HG02885 (cell line): ENCODE results near the gene COL4A1.

ENCODE experiments used
- ATAC-seq: cut with Tn5 transposase; IDR thresholded peaks from one replicate; pipeline ENCODE4 v1.9.1; 2021; ENCODE audit warnings: mild to moderate bottlenecking; ENCODE audit not compliant: unreplicated experiment, poor library complexity

Gene COL4A1

GRCh38 chr13:110229905-110230563 is 76.9 kb downstream of the COL4A1 start:
- no peak for ATAC-seq

DNA sequence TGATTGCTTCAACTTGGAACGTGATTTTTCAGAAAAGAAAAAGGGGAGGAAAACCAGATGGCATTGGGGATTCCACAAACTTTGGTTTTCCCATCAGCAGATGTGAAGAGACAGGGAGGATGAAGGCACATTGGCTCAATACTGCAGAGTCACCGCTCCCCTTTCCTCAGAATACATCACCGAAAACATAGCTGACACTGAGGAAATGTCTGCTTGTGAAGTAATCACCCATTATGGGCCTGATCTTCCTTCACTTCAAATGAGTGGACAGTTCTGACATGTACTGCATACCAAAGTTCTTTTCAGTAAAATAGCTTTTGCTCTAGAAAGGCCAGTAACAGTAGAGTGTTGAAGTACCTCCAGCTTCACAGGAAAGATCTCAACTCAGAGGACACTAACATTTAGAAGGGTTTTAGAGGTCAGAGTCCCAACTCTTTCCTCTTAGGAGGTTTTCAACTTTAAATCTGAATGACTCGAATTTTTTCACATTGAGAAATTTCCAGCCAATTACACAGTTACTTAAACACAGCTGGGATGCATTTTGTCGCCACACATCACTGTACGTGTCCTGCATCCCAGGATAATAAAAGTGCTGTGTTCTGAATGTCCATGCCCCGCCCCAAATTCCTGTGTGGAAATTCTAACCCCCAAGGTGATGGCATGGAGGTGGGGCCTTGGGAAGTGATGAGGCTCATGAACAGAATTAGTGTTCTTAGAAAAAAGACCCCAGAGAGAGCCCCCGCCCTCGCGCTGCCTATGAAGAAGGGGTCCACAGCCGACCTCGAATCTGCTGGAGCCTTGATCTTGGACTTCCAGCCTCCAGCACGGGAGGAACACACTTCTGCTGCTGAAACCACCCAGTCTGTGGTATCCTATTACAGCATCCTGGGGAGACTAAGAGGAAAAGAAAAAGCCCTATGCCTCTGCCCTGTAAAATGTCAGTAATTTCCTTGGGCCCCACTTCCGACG is 77.7 kb downstream of the COL4A1 start:
- ATAC-seq = no peak

DNA sequence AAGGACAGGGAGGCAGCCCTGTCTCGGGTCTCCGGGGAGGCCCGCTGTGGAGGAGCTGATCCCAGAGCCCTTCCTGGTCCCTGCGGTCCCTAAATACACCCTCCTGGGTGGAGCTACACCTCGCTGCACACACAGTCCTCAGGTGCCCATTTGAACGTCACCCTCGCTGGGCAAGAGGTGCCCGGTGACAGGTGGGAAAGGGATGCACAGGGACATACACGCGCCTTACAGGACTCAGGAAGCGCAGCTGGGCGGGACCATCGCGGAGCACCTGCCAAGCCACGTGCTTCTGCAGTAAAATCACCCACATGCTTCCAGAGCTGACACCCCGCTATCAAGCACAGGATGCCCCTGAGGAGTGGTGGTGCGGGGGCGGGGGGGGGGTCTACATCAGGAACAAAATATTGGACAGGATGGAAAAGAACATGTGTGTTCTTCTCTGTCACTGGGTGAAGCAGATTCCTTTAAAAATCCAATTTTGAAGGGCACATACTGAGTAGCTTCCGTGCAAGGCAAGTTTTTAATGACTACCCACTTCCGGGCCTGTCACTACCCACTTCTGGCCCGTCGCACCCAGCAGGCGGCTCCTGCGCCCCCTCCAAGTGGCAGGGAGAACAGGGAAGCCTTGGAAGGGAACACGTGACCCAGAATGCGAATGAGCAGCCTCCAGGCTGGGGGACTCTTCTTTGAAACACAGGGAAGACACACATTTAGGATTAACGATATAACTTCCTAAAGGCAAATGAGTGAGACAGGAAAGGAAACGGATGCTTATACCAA is 78.9 kb downstream of the COL4A1 start:
- ATAC-seq = no peak

DNA sequence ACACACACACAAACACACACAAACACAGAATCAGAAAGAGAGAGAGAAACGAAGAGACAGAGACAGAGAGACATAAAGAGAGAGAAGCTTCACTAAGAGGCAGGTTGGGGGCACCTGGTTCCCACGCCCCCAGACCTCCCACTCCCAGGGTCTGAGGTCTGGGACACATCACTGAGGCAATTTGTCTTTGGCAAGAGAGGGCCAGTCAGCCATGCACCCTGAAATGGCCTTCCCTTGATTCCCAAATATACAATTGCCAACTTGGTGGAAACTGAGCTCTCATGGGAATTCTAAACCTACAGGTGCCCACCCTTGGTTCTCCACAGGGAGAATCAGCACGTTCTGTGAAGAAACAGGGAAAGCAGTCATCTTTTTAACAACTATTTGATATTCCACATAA is 79.5 kb downstream of the COL4A1 start:
- ATAC-seq = no peak

- ATAC-seq = no peak
Measured at GRCh38 chr13:110225609-110226574, 81.1 kb downstream of the COL4A1 start.

- no peak for ATAC-seq
Measured at GRCh38 chr13:110225003-110225402, 82.0 kb downstream of the COL4A1 start.

DNA sequence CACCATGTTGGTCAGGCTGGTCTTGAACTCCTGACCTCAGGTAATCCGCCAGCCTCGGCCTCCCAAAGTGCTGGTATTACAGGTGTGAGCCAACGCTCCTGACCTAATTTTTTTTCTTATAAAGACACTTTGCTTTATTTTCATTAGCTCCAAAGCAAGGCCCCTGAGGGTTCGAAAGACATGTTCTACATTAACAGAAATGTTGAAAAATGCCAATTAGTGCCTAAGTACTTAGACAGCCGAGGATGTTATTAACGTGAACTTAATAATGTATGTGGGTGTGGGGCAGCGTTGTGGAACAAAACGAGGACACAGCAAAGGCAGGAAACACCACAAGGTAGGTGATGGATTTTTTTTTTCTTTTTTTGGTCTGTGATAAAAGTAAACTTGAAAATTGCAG is 82.4 kb downstream of the COL4A1 start:
- ATAC-seq = no peak

GRCh38 chr13:110221406-110222117 is 85.4 kb downstream of the COL4A1 start:
- ATAC-seq = no peak

DNA sequence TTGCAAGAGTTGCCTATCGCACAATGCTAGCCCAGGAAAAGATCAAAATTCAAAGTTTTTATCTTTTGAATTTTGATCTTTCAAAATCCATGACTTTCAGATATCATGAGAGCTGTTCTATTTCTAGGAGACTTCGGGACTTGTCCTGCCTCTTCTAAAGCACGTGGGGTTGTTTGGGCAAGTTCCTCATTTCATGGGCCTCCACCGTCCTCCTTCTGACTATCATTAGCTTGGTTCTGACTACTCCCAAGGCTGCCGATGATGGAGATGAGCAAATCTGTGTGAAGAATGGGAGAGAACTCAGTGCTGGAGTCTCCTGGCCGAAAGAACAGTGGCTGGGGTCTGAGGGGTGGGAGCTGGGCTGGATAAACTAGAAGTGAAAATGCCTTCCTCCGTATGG is 86.5 kb downstream of the COL4A1 start:
- no peak for ATAC-seq

- ATAC-seq = no peak
Measured at GRCh38 chr13:110218581-110219201, 88.3 kb downstream of the COL4A1 start.

GRCh38 chr13:110217811-110218210 is 89.1 kb downstream of the COL4A1 start:
- ATAC-seq = no peak

DNA sequence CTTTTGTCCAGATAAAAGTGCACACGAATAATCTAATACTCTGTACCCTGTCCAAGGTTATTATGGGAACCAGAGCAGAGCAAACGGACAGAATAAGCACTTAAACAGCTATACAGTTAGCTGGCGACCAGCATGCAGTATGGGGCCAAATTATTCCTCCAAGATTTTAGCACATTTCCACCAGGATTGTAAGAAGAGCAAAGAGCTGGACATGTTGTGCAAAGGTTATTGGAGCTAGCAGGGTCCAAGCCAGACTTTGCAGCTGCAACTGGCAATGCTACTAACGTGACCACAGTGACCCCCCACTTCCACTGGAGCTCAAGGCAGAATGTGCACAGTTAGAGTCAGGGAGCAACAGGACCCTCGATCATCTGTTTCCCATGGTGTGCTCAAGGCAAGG is 89.9 kb downstream of the COL4A1 start:
- no peak for ATAC-seq

DNA sequence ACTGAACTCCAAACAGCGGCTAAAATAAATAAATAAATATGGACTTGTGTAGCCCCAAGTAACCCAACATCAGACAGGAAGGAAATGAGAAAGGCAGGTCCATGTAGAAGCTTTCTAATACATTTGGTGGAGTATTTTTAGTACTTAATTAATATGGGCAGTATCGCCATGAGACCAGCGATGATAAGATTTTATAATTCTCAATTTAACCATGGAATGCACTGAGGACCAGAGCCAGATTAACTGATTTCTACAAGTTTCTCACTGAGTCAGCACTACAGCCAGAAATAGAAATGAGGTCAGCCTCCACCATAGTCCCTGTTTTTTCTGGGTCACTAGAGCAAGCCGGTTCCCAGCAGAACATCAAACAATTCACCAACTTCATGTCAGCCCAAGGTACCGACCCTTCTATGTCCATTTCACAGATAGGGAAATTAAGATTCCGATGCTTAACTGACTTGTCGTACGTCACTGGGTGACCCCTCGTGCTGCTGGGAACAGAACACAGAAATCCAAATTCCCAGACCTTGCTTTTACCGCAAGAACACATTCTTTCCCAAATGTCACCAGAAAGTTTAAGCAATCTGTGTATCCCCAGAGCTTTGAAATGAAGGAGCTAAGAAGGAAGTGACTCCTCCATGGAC is 90.4 kb downstream of the COL4A1 start:
- ATAC-seq = no peak

- ATAC-seq = no peak
Measured at GRCh38 chr13:110216006-110216397, 91.0 kb downstream of the COL4A1 start.

- ATAC-seq = no peak
Measured at GRCh38 chr13:110215606-110216005, 91.4 kb downstream of the COL4A1 start.

DNA sequence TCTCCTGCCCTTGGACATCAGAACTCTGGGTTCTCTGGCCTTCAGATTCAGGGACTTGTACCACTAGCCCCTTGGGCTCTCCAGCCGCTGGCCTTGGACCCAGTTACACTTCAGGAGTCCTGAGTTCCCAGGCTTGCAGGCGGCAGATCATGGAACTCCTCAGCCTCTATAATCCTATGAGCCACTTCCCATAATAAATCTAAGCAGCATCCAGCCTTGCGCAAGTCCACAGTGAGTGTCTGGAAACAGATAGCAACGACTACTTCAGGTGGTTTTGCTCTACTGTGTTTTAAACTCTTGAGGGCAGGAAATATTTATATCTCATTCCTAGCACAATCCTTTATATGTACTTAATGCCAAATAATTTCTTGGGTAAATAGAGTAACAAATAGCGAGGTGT is 92.3 kb downstream of the COL4A1 start:
- ATAC-seq = no peak

- no peak for ATAC-seq
Measured at GRCh38 chr13:110213461-110214074, 93.4 kb downstream of the COL4A1 start.

GRCh38 chr13:110212529-110212928 is 94.4 kb downstream of the COL4A1 start:
- no peak for ATAC-seq
